Body of pancreas (tissue), 4 donors: ENCODE measurements around the gene FNTB.

Source experiments
- CTCF ChIP-seq, 7 experiments: fragments of 450-650 bp in 4 of 7; fragments of 200-600 bp in 3 of 7; sonication (generic) in 3 of 7; IDR thresholded peaks; one replicate each; pipeline ENCODE4 v1.5.1; 2016 to 2019; ENCODE audit warnings: antibody characterized with exemption in 7 of 7
- POLR2A ChIP-seq, 3 donors: fragments of 450-650 bp; IDR thresholded peaks; one replicate each; pipeline ENCODE4 v1.6.1; 2016; ENCODE audit warnings: antibody characterized with exemption in 3 of 3, mild to moderate bottlenecking in 2 of 3

DNA sequence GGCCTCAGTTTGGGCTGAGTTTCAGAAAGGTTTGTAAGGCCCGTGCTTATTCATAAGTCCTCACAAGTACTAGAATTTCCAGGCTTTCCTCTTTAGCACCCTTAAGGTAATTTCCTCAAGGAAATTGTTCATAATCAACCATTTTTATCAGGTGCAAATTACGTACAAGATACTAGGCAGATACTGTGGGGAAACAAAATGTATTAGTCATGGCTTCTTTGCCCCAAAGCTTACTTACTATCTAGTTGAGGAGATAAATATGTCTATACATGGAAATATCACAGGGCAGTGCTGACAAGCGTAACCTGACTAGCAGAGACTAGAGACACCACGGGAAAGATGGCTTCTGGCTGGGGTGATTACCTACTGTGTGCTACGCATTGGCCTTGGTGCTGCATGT is 93.1 kb downstream of the FNTB start:
- no peak for TF ChIP-seq CTCF (IDR thresholded peaks at IDR 0.05)
- no peak for TF ChIP-seq POLR2A (IDR thresholded peaks at IDR 0.05)
